ENCODE data around the gene INPP5F.
A peak's percentile ranks its signal among the peaks of the same experiment; 100 is the strongest.
"Not testable (repeated sequence)": the region's sequence is repeated elsewhere in the genome, so short reads cannot be mapped to it uniquely, and the experiment has no call there.

Gene INPP5F

GRCh38 chr10:119742947-119743648, 17.2 kb downstream of the INPP5F start:
- no peak for DNase-seq

DNA sequence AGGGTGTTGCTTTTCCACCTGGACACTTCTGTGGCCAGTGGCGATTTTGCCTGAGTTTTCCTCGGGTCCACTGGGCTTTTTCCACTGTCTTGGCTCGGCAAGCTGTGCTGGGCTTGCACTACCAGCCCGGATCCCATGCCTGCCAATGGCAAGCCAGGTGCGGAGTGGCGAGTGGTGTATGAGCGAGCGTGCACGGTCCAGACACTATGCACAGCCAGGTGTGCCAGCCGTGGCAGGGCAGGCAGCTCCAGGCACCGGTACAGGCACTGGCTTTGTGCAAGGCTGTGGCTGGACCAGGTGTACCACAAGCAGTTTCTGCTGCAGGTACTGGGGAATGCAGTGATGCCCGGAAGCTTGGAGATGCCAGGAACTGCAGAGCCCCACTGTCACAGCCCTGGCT, 22.1 kb downstream of the INPP5F start:
- DNase-seq = no peak

DNA sequence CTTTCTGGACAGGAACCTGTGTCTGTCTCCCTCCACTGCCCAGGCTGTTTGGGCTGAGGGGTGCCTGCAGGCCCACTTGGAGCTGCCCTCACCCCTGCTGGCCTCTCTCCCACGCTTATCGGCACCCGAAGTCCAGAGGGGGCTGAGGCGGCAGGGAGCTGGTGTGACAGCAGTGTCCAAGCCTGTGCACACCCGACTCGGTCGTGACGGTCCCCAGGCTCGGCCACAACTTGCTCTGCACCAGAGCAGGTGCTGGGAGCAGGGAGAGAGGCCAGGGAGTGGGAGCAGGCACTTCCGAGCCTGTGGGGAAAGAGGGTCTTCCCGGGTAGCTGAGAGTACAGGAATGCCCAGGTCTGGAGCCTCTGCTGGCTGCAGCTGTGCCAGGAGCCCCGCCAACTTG, 23.0 kb downstream of the INPP5F start:
- DNase-seq = no peak

DNA sequence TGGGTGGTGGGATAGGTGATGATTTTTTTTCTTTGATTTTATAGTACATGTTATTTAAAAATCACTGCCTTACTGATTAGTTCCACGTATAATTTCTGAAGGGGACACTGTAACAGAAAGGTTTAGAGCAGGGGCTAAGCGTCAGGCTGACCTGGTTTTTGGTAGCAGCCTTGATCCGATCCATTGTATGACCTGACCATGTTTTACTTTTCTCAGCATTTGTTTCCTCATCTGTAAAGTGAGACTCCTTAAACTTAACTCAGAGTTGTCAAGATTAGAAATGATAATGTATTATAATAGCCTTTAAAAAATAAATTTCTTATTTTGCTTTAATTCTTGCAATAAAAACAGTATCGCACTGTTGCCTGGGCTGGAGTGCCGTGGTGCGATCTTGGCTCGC, 23.6 kb downstream of the INPP5F start:
- DNase-seq = no peak

- peak; percentile 26 for DNase-seq
Measured at GRCh38 chr10:119750391-119751230, 24.8 kb downstream of the INPP5F start.

DNA sequence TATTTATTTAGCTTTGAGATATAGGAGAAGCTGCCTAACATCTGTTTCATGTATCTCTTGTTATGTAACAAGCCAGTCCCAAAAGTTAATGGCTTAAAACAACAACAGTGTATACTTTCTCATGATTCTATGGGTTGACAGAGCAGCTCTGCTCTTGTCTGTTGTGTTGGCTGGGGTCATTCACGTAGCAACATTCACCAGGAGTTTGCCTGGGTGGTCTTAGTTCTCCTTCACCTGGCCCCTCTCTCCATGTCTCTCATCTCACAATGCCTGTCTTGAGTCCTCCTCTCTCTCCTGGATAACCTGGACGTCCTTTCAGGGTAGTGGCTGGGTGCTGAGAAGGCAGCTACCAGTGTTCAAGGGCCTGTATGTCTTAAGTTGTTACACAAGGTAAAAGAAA, 27.5 kb downstream of the INPP5F start:
- DNase-seq = no peak

DNA sequence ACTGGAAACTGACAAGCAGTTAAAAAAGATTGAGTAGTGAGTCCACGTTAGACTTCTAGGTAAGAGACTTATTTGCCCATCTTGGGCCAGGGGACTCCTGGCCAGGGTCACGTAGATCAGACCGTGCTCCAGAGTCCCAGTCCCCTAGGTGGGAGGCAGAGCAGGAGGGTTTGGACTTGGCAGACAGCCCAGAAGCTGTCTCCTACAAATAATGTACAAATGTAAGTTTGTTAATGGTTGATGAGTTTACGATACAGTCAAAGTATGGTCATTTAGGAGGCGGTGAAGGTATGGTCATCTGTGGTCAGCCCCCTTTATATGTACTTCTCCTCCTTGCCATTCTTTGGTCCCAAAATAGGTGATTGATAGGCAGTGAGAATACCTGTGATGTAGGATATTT, 28.2 kb downstream of the INPP5F start:
- DNase-seq = no peak

DNA sequence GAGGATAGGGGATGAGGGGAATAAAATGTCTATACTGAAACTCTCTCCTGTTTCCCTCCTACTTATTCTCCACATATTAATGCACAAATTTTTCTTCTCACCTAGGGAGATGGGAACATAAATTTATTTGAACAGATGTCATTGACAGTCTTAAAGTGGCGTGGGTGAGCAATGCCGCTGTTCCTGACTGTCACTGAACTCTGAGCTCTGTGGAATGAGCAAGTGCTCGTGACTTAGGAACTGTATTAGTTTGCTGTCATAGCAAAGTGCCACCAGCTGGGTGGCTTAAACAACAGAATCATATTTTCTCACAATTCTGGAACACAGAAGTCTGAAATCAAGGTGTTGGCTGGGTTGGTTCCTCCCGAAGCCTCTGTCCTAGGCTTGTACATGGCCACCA, 29.1 kb downstream of the INPP5F start:
- no peak for DNase-seq

DNA sequence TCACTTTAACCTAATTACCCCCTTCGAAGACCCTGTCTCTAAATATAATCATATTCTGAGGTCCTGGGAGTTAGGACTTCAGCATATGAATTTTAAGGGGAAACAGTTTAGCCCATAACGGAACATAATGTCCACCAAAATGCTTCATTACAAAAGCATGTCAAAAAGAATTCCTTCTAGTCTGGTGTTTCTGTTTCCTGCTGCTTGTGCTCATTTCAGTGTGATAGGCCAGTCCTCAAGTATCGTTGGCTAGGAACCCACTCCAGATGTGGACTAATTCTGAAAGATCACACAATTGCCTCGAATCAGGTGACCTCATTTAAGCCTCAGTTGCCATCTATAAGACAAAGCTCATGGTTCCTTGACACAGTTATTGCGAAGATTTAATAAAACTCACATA, 29.6 kb downstream of the INPP5F start:
- DNase-seq = no peak

- DNase-seq = no peak
Measured at GRCh38 chr10:119758448-119759195, 32.8 kb downstream of the INPP5F start.

DNA sequence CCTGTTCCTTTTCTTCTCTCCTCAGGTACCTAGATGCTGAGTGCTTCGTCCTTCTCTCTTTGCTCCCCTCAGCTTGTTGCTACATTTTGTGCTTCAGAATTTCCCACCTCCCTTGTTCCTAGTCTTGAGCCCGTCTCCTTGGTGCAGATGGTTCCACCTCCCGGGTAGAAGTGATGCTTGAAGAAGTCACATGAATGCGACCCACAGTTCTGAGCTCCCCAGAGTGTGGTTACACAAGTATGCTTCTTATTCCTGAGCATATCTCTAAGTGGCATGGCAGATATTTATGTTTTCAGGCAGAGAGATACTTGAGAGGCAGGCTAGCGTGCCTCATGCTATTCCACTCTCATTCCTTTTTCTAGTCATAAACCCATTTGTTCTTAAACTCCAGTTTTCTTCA, 34.0 kb downstream of the INPP5F start:
- no peak for DNase-seq

DNA sequence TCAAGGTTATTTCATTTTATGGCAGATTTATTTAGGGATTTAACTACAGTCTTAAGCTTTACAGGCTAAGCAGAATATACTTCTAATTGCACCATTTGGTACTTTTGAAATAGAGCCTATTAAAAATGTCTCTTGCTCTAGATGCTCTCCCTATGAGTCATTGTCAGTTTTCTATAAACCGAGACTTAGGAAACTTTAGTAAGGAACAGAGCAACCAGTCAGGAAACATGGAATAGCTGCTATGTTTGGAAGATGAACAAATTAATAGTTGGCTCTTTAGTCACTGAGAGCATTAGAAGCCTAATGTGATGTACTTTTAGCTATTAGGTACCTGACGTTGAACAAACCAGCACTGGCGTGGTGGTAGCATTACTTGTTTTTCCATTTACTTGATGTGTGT, 35.3 kb downstream of the INPP5F start:
- no peak for DNase-seq

DNA sequence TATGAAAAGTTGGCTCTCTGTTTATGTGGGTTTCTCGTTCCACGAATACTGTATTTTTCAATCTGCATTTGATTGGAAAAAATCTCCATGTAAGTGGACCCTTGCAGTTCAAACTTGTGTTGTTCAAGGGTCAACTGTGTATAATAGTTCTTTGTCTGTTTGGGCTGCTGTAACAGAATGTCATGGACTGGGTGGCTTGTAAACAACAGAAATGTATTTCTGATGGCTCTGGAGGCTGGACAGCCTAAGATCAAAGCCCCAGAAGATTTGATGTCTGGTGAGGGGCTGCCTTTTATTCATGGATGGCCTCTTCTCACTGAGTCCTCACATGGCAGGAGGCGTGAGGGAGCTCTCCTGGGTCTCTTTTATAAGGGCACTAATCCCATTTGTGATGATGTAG, 36.2 kb downstream of the INPP5F start:
- no peak for DNase-seq

- DNase-seq = no peak
Measured at GRCh38 chr10:119762805-119763798, 37.3 kb downstream of the INPP5F start.

- no peak for DNase-seq
Measured at GRCh38 chr10:119768455-119769094, 42.7 kb downstream of the INPP5F start.

DNA sequence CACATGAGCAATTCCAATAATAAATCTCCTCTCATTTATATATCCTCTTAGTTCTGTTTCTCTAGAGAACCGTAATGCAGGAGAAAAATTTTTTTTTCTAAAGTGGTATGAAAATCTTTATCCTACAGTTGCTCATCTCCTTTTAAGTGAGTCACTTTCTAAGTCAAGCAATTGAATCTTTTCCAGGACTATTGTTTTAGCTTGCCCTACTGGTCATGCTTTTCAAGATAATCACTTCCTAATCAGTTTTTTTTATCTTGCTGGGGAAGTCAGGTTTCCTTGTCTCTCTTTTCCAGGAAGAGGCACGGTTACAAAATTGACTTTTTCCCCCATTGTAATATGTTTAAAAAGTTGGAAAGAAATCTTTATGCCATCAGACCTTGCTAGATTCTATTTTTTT, 44.0 kb downstream of the INPP5F start:
- DNase-seq = no peak

DNA sequence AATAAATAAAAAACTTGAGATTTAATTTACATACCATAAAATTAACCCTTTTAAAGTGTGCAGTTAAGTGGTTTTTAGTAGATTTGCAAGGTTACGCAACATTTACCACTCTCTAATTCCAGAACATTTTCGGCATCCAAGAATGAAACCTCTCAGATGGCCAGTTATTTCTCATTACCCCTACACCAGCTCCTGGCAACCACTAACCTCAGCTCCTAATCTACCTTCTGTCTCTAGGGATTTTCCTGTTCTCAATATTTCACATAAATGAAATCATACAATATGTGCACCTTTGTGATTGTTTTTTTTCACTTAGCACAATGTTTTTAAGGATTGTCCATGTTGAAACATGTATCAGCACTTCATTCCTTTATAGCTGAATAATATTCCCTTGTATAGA, 45.1 kb downstream of the INPP5F start:
- no peak for DNase-seq

DNA sequence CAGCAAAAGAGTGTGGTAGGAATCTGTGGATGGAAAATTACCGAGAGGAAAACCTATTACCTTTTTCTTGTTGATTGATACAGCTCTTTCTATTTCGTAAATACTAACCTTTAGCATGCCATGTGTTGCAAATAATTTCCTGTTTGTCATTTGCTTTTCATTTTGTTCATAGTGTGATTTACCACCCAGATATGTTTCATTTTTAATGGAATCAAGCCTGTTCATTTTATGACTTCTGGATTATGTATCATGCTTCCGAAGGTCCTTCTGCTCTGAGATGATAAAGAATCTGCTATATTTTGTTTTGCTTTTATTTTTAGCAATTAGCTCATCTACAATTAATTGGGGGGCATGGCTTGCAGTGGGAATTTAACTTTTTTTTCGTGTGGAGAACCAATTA, 46.5 kb downstream of the INPP5F start:
- DNase-seq = no peak

GRCh38 chr10:119773041-119773440, 47.2 kb downstream of the INPP5F start:
- DNase-seq = not testable (repeated sequence)

DNA sequence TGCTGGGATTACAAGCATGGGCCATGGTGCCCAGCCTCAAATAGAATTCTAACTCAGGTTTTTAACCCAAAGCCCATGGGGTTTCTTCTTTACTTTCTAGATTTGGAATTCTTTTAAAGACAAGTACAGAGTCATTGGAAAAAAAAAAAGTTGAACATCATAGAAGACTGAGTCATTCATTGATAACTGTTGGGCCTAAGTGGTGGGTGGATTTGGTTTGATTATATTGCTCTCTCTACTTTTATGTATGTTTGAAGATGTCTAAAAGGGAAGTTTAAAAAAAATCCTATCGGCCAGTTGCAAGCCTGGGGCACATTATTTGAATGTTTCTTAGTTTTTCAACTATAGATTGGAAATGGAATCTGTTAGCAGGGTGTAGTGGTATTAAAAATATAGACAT, 49.7 kb downstream of the INPP5F start:
- no peak for DNase-seq

GRCh38 chr10:119776536-119776935, 50.7 kb downstream of the INPP5F start:
- no peak for DNase-seq

DNA sequence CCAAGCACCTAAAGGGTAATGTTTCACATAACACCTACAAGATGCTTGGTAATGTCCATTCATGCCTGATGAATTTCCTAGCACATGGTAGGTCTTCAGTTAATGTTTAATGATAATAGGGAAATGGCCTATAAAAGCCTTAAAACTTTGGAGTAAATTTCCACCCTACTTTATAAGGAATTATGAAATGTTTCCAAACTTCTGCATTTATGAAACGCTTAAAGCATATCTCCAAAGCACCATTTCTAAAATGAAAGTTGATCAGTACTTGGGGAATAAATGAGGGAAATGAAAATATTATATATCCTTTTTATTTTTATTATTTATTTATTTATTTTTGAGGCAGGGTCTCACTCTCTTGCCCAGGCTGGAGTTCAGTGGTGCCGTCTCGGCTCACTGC, 51.8 kb downstream of the INPP5F start:
- no peak for DNase-seq
